H1 (cell line): ENCODE measurements around the gene LMBR1. TPM values are rescaled to one million over a fixed set of nuclear protein-coding genes. Genes with fewer than 3 reads are reported as not detected.

ENCODE experiments used
- CTCF ChIA-PET: fragments of 300-600 bp; sonication (Branson Sonifier 250); formaldehyde crosslinking; loops from one replicate; lab custom pipeline; 2021; ENCODE audit not compliant: partially characterized antibody; lab: Charles Lee
- POLR2A ChIA-PET: fragments of 300-600 bp; sonication (Branson Sonifier 250); formaldehyde crosslinking; loops from one replicate; lab custom pipeline; 2021; ENCODE audit warnings: inconsistent platforms; ENCODE audit not compliant: partially characterized antibody; lab: Charles Lee
- DNase-seq, 2 experiments: peaks; one replicate each; pipeline versions ENCODE4 v3.0.0 to v3.0.0-alpha.2; 2010 to 2022; ENCODE audit warnings: low spot score in 2 of 2, low read depth in 1 of 2, mixed read lengths in 1 of 2
- FAIRE-seq: peaks from 2 replicates; lab custom pipeline; 2011; peaks lifted over from hg19 to GRCh38; lab: Jason Lieb, UNC
- H2AFZ ChIP-seq: 2 replicates; pipeline ENCODE4 v1.8.1; 2012; ENCODE audit warnings: low read length, inconsistent platforms
- H2AK5ac ChIP-seq: 2 replicates; pipeline ENCODE4 v1.6.1; 2013; ENCODE audit warnings: low read depth, low read length
- H2BK120ac ChIP-seq: replicated peaks from 2 replicates; pipeline ENCODE3; 2013; ENCODE audit warnings: low read depth, low read length, inconsistent platforms
- H2BK12ac ChIP-seq: 2 replicates; pipeline ENCODE4 v1.6.1; 2013; ENCODE audit warnings: low read depth, low read length
- H2BK15ac ChIP-seq: 2 replicates; pipeline ENCODE4 v1.6.1; 2013; ENCODE audit warnings: low read length
- H2BK20ac ChIP-seq: 2 replicates; pipeline ENCODE4 v1.6.1; 2013; ENCODE audit warnings: low read length
- H2BK5ac ChIP-seq: 2 replicates; pipeline ENCODE4 v1.6.1; 2013; ENCODE audit warnings: low read depth, low read length
- H3K14ac ChIP-seq: 2 replicates; pipeline ENCODE4 v1.6.1; 2013; ENCODE audit warnings: inconsistent platforms; ENCODE audit not compliant: insufficient read length
- H3K18ac ChIP-seq: 2 replicates; pipeline ENCODE4 v1.6.1; 2013; ENCODE audit warnings: low read length; ENCODE audit errors: extremely low read depth
- H3K23ac ChIP-seq: 2 replicates; pipeline ENCODE4 v1.6.1; 2013; ENCODE audit warnings: inconsistent platforms; ENCODE audit not compliant: insufficient read length
- H3K23me2 ChIP-seq: 2 replicates; pipeline ENCODE4 v1.6.1; 2013; ENCODE audit warnings: low read depth, low read length
- H3K27ac ChIP-seq: 2 replicates; pipeline ENCODE4 v1.6.1; 2011; ENCODE audit warnings: low read depth, low read length, inconsistent platforms
- H3K27me3 ChIP-seq, 4 experiments: replicated peaks in 1 of 4; 1 replicate in 1 of 4; 2 replicates in 3 of 4; pipeline versions ENCODE4 v1.6.1 to v1.8.1; 2011 to 2013; ENCODE audit warnings: low read length in 3 of 4, mild to moderate bottlenecking in 3 of 4, inconsistent platforms in 2 of 4, mixed read lengths in 2 of 4, moderate library complexity in 1 of 4; ENCODE audit not compliant: control insufficient read depth in 3 of 4, insufficient read depth in 3 of 4; ENCODE audit errors: extremely low read depth in 1 of 4
- H3K36me3 ChIP-seq, 4 experiments: 2 replicates each; pipeline versions ENCODE4 v1.6.1 to v1.8.1; 2011 to 2013; ENCODE audit warnings: mild to moderate bottlenecking in 4 of 4, low read length in 3 of 4, moderate library complexity in 2 of 4, control low read depth in 1 of 4, inconsistent platforms in 1 of 4; ENCODE audit not compliant: insufficient read depth in 4 of 4, control insufficient read depth in 2 of 4
- H3K4ac ChIP-seq: replicated peaks from 2 replicates; pipeline ENCODE3; 2013; ENCODE audit warnings: low read length, low read depth, mixed read lengths, inconsistent platforms; ENCODE audit not compliant: insufficient read length
- H3K4me1 ChIP-seq, 4 experiments: replicated peaks in 1 of 4; 1 replicate in 1 of 4; 2 replicates in 3 of 4; pipeline versions ENCODE4 v1.6.1 to v1.8.1; 2011 to 2013; ENCODE audit warnings: low read length in 3 of 4, inconsistent platforms in 2 of 4, mixed read lengths in 1 of 4; ENCODE audit not compliant: insufficient read depth in 4 of 4, control insufficient read depth in 3 of 4
- H3K4me2 ChIP-seq, 2 experiments: 2 replicates each; pipeline versions ENCODE4 v1.6.1 to v1.8.1; 2011 to 2013; ENCODE audit warnings: low read depth in 2 of 2, low read length in 2 of 2, control low read depth in 1 of 2, inconsistent platforms in 1 of 2, mild to moderate bottlenecking in 1 of 2; ENCODE audit not compliant: insufficient read depth in 1 of 2
- H3K4me3 ChIP-seq, 4 experiments: fragments of 200-600, 300-600 bp in 1 of 4; sonication (generic), shearing (Covaris generic), sonication (Bioruptor Twin) in 1 of 4; 2 replicates each; pipeline versions ENCODE4 v1.5.1 to v1.8.1; 2011 to 2016; ENCODE audit warnings: low read length in 4 of 4, low read depth in 3 of 4, control low read depth in 2 of 4, inconsistent platforms in 2 of 4, mild to moderate bottlenecking in 2 of 4, mixed read lengths in 1 of 4, moderate library complexity in 1 of 4; ENCODE audit not compliant: insufficient read depth in 2 of 4; ENCODE audit errors: extremely low read depth in 1 of 4
- H3K56ac ChIP-seq: replicated peaks from 2 replicates; pipeline ENCODE3; 2013; ENCODE audit warnings: low read depth, mild to moderate bottlenecking, mixed read lengths, low read length, inconsistent platforms; ENCODE audit not compliant: insufficient read length
- H3K79me1 ChIP-seq: 2 replicates; pipeline ENCODE4 v1.6.1; 2013; ENCODE audit warnings: low read depth, low read length, control low read depth
- H3K79me2 ChIP-seq, 2 experiments: 2 replicates each; pipeline versions ENCODE4 v1.6.1 to v1.8.1; 2012 to 2013; ENCODE audit warnings: low read length in 2 of 2, mild to moderate bottlenecking in 2 of 2, inconsistent platforms in 1 of 2; ENCODE audit not compliant: insufficient read depth in 2 of 2, control insufficient read depth in 1 of 2
- H3K9ac ChIP-seq, 4 experiments: replicated peaks in 1 of 4; 1 replicate in 1 of 4; 2 replicates in 3 of 4; pipeline versions ENCODE4 v1.6.1 to v1.8.1; 2011 to 2013; ENCODE audit warnings: low read depth in 3 of 4, low read length in 3 of 4, control low read depth in 2 of 4, mild to moderate bottlenecking in 2 of 4, moderate library complexity in 2 of 4, inconsistent platforms in 1 of 4; ENCODE audit errors: extremely low read depth in 1 of 4
- H3K9me3 ChIP-seq, 2 experiments: 2 replicates each; pipeline versions ENCODE4 v1.6.1 to v1.8.1; 2012 to 2013; ENCODE audit warnings: mild to moderate bottlenecking in 2 of 2, moderate library complexity in 2 of 2, control low read depth in 1 of 2, inconsistent platforms in 1 of 2, low read depth in 1 of 2, low read length in 1 of 2, mixed read lengths in 1 of 2; ENCODE audit not compliant: insufficient read depth in 2 of 2
- H4K20me1 ChIP-seq, 2 experiments: replicated peaks in 1 of 2; 2 replicates each; pipeline versions ENCODE3 to v1.8.1; 2011 to 2013; ENCODE audit warnings: inconsistent platforms in 2 of 2, low read length in 2 of 2, mild to moderate bottlenecking in 1 of 2; ENCODE audit not compliant: insufficient read depth in 2 of 2, control insufficient read depth in 1 of 2
- H4K5ac ChIP-seq: 2 replicates; pipeline ENCODE4 v1.6.1; 2013; ENCODE audit warnings: low read length, low read depth, mixed read lengths, inconsistent platforms; ENCODE audit not compliant: insufficient read length
- H4K8ac ChIP-seq: 2 replicates; pipeline ENCODE4 v1.8.0; 2013; ENCODE audit warnings: mild to moderate bottlenecking, moderate library complexity, low read length, inconsistent platforms; ENCODE audit not compliant: insufficient read depth; ENCODE audit errors: extremely low read depth
- H4K91ac ChIP-seq: replicated peaks from 2 replicates; pipeline ENCODE3; 2013; ENCODE audit warnings: low read length, mixed read lengths, inconsistent platforms; ENCODE audit not compliant: insufficient read length
- CBX8 ChIP-seq: fragments of 300-800, 300-1000 bp; sonication (generic); IDR thresholded peaks from 2 replicates; pipeline ENCODE4 v1.7.1; 2016; ENCODE audit warnings: low read depth, low read length, borderline replicate concordance
- CHD2 ChIP-seq: IDR thresholded peaks from 2 replicates; pipeline ENCODE4 v1.6.1; 2012; ENCODE audit warnings: low read length, improper control_type of control experiment
- CTBP2 ChIP-seq: IDR thresholded peaks from 2 replicates; pipeline ENCODE4 v1.7.0; 2011; ENCODE audit warnings: borderline replicate concordance, mild to moderate bottlenecking, moderate library complexity, mixed read lengths, low read length; ENCODE audit not compliant: insufficient read depth, insufficient read length
- RBBP5 ChIP-seq: IDR thresholded peaks from 2 replicates; pipeline ENCODE4 v1.7.1; 2012; ENCODE audit warnings: low read depth, mild to moderate bottlenecking, inconsistent platforms, low read length, moderate library complexity, borderline replicate concordance
- SIN3A ChIP-seq, 2 experiments: IDR thresholded peaks in 1 of 2; conservative IDR thresholded peaks in 1 of 2; 2 replicates each; pipeline ENCODE4 v1.6.1; 2011 to 2012; ENCODE audit warnings: low read length in 2 of 2, improper control_type of control experiment in 1 of 2, low read depth in 1 of 2, mild to moderate bottlenecking in 1 of 2
- SUZ12 ChIP-seq: fragments of 200-600 bp; sonication (generic); IDR thresholded peaks from 2 replicates; pipeline ENCODE4 v1.6.1; 2012; ENCODE audit warnings: mild to moderate bottlenecking, inconsistent platforms, low read length, moderate library complexity, mixed read lengths
- WGBS, 2 experiments: shearing (Covaris generic) in 1 of 2; methylation state at CpG; one replicate each; pipeline versions ENCODE4 v1.1.6 to v1.1.7; 2013 to 2015; ENCODE audit warnings: low lambda C conversion rate in 2 of 2, mixed read lengths in 2 of 2, inconsistent platforms in 1 of 2, low coverage in 1 of 2, missing lambda C conversion rate in 1 of 2; ENCODE audit not compliant: insufficient replicate concordance in 2 of 2, insufficient coverage in 1 of 2, insufficient read length in 1 of 2; ENCODE audit errors: extremely low coverage in 1 of 2, missing lambda C conversion rate in 1 of 2; 5-methylcytosine and 5-hydroxymethylcytosine counted together
- polyA plus RNA-seq, 7 experiments: library from polyadenylated mRNA; depleted of rRNA in 3 of 7; stranded (reverse) in 5 of 7; unstranded in 2 of 7; fragments of >200 nt in 5 of 7; fragments of 200-250 nt in 2 of 7; gene quantifications; 1 replicate in 5 of 7; 2 replicates in 1 of 7; 4 replicates in 1 of 7; pipeline versions ENCODE4 v1.2.1 to v1.2.3, GENCODE V29; 2011 to 2013; ENCODE audit warnings: missing spikeins in 2 of 7, mixed read lengths in 2 of 7
- total RNA-seq: library from RNA; stranded (reverse); fragmentation: NEBNext Ultra II Directional; extraction: Animal tissue kit (Norgen Biotek cat#: 25700); gene quantifications from 2 replicates; pipeline ENCODE4 v1.2.1, GENCODE V29; 2021
- TF ChIP-seq, protein P1 (sequence below): IDR thresholded peaks from 2 replicates; pipeline ENCODE4 v1.6.1; 2012; ENCODE audit warnings: low read length, inconsistent platforms

Gene LMBR1
- total and polyA plus RNA-seq, 2 of the 8 experiments (the other 6 are each of a cell fraction or from before 2014, with no cell fraction given), result 15.1 to 70.4 TPM

DNA sequence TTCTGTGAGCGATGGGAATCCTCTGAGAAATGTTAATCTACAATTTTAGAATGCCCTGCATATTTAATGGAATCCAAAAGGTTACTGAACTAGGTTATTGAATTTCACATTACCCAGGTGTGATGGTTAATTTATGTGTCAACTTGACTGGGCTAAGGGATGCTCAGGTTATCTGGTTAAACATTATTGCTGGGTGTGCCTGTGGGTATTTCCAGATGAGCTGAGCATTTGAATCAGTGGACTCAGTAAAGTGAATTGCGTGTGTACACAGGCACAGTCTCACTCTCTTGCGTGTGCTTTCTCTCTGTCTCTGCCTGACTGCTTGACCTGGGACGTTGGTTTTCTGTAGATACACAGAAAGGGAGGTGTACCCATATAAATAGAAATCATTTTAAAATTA is 230.7 kb downstream of the LMBR1 start:
- Histone ChIP-seq H3K79me2 (no peaks in the 10 kb centered on the region), H2AK5ac (no peak overlapping the region), H3K56ac (no peak overlapping the region), H3K9ac (no peak overlapping the region), H3K79me1 (no peaks in the 10 kb centered on the region), H3K27ac (no peak overlapping the region), H4K91ac (no peak overlapping the region), H2BK12ac (no peak overlapping the region), H3K23ac (no peak overlapping the region), H3K4me2 (no peak overlapping the region), H3K14ac (no peak overlapping the region), H3K4ac (no peak overlapping the region), H4K5ac (no peak overlapping the region), H4K20me1 (no peaks in the 10 kb centered on the region), H2BK120ac (no peak overlapping the region), H2AFZ (no peak overlapping the region), H3K18ac (no peak overlapping the region), H3K23me2 (no peaks in the 10 kb centered on the region), H3K9me3 (no peaks in the 10 kb centered on the region), H3K4me1 (peaks cover 2 to 13% (median 9%) of the 10 kb centered on the region in 4 experiments; a peak in 6 of 7 replicates), H2BK20ac (no peak overlapping the region), H3K4me3 (no peak overlapping the region)
- FAIRE-seq, result no peak
- 89% methylated on average over 4 of the region's 4 CpGs; no CpG with 5 or more reads in 1 of the 2 experiments for WGBS, 2 experiments
- POLR2A ChIA-PET, result no interaction called here
- TF ChIP-seq, protein P1, sequence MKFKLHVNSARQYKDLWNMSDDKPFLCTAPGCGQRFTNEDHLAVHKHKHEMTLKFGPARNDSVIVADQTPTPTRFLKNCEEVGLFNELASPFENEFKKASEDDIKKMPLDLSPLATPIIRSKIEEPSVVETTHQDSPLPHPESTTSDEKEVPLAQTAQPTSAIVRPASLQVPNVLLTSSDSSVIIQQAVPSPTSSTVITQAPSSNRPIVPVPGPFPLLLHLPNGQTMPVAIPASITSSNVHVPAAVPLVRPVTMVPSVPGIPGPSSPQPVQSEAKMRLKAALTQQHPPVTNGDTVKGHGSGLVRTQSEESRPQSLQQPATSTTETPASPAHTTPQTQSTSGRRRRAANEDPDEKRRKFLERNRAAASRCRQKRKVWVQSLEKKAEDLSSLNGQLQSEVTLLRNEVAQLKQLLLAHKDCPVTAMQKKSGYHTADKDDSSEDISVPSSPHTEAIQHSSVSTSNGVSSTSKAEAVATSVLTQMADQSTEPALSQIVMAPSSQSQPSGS, result no peak
- TF ChIP-seq SIN3A (conservative IDR thresholded peaks at IDR 0.05 in 1 of 2, IDR thresholded peaks at IDR 0.05 in 1 of 2; ENCODE audit: low read depth in 1 of 2, low read length in 2 of 2) (no peak), RBBP5 (no peak), CHD2 (no peak), SUZ12 (no peak), CTBP2 (no peak), CBX8 (no peak)
- TF ChIP-seq, all 59 proteins: peak for 0
- no peak overlapping the region for H4K8ac ChIP-seq
- H2BK5ac ChIP-seq, result no peak overlapping the region
- no peaks in the 10 kb centered on the region for H3K27me3 ChIP-seq
- DNase-seq, result no peak
- no peaks in the 10 kb centered on the region for H3K36me3 ChIP-seq
- H2BK15ac ChIP-seq, result no peak overlapping the region
- CTCF ChIA-PET, result no interaction called here
